ENCODE results near the gene TLCD2.
"Not testable (repeated sequence)": the region's sequence is repeated elsewhere in the genome, so short reads cannot be mapped to it uniquely, and the experiment has no call there.

TLCD2 gene

GRCh38 chr17:1714980-1715802 is 5.0 kb upstream of the TLCD2 start:
- Histone ChIP-seq H3K4me3 (ENCODE audit: low read depth, low read length) (peak overlapping the region; percentile 77), H3K36me3 (ENCODE audit: control insufficient read depth, insufficient read depth, low read length) (peaks cover 19% of the 10 kb centered on the region), H3K4me1 (ENCODE audit: control insufficient read depth, insufficient read depth, low read length) (peaks cover 23% of the 10 kb centered on the region), H3K27me3 (ENCODE audit: control insufficient read depth, insufficient read depth, low read length) (peaks cover 4% of the 10 kb centered on the region), H3K9me3 (ENCODE audit: control insufficient read depth, insufficient read depth, low read depth, low read length) (no peaks in the 10 kb centered on the region), H3K9ac (ENCODE audit: low read length) (peak overlapping the region; percentile 71), H3K27ac (ENCODE audit: low read depth, low read length) (peak overlapping the region; percentile 37; the same call in 1 of the 2 replicates)

- peak overlapping the region; percentile 71 for H3K9ac ChIP-seq (ENCODE audit: low read length)
These were observed 4.3 kb upstream of the TLCD2 start for GRCh38 chr17:1714427-1714979.

GRCh38 chr17:1713878-1714426 is 3.8 kb upstream of the TLCD2 start:
- H3K27ac ChIP-seq (ENCODE audit: low read depth, low read length): peak overlapping the region; percentile 27; the same call in 1 of the 2 replicates
- no peaks in the 10 kb centered on the region for H3K9me3 ChIP-seq (ENCODE audit: control insufficient read depth, insufficient read depth, low read depth, low read length)
- peak overlapping the region; percentile 68 for H3K9ac ChIP-seq (ENCODE audit: low read length)
- peaks cover 23% of the 10 kb centered on the region for H3K4me1 ChIP-seq (ENCODE audit: control insufficient read depth, insufficient read depth, low read length)
- H3K36me3 ChIP-seq (ENCODE audit: control insufficient read depth, insufficient read depth, low read length): peaks cover 19% of the 10 kb centered on the region
- H3K27me3 ChIP-seq (ENCODE audit: control insufficient read depth, insufficient read depth, low read length): peaks cover 4% of the 10 kb centered on the region
- H3K4me3 ChIP-seq (ENCODE audit: low read depth, low read length): peak overlapping the region; percentile 77

More at GRCh38 chr17:1714427-1714979, 4.3 kb upstream of the TLCD2 start:
- H3K4me1 ChIP-seq (ENCODE audit: control insufficient read depth, insufficient read depth, low read length): peaks cover 23% of the 10 kb centered on the region
- H3K27me3 ChIP-seq (ENCODE audit: control insufficient read depth, insufficient read depth, low read length): peaks cover 4% of the 10 kb centered on the region
- peak overlapping the region; percentile 77 for H3K4me3 ChIP-seq (ENCODE audit: low read depth, low read length)
- peaks cover 19% of the 10 kb centered on the region for H3K36me3 ChIP-seq (ENCODE audit: control insufficient read depth, insufficient read depth, low read length)
- no peaks in the 10 kb centered on the region for H3K9me3 ChIP-seq (ENCODE audit: control insufficient read depth, insufficient read depth, low read depth, low read length)
- H3K27ac ChIP-seq (ENCODE audit: low read depth, low read length): peak overlapping the region; percentile 37; the same call in 1 of the 2 replicates

GRCh38 chr17:1713160-1713877 is 3.1 kb upstream of the TLCD2 start:
- Histone ChIP-seq H3K9ac (ENCODE audit: low read length) (no peak overlapping the region), H3K9me3 (ENCODE audit: control insufficient read depth, insufficient read depth, low read depth, low read length) (no peaks in the 10 kb centered on the region), H3K4me3 (ENCODE audit: low read depth, low read length) (peak overlapping the region; percentile 77), H3K4me1 (ENCODE audit: control insufficient read depth, insufficient read depth, low read length) (peaks cover 23% of the 10 kb centered on the region), H3K27me3 (ENCODE audit: control insufficient read depth, insufficient read depth, low read length) (peaks cover 4% of the 10 kb centered on the region), H3K36me3 (ENCODE audit: control insufficient read depth, insufficient read depth, low read length) (peaks cover 19% of the 10 kb centered on the region), H3K27ac (ENCODE audit: low read depth, low read length) (no peak overlapping the region)

GRCh38 chr17:1712271-1712670 is 2.1 kb upstream of the TLCD2 start:
- Histone ChIP-seq H3K4me3 (ENCODE audit: low read depth, low read length) (no peak overlapping the region), H3K9me3 (ENCODE audit: control insufficient read depth, insufficient read depth, low read depth, low read length) (no peaks in the 10 kb centered on the region), H3K27ac (ENCODE audit: low read depth, low read length) (no peak overlapping the region), H3K4me1 (ENCODE audit: control insufficient read depth, insufficient read depth, low read length) (peaks cover 19% of the 10 kb centered on the region), H3K27me3 (ENCODE audit: control insufficient read depth, insufficient read depth, low read length) (peaks cover 4% of the 10 kb centered on the region), H3K36me3 (ENCODE audit: control insufficient read depth, insufficient read depth, low read length) (peaks cover 19% of the 10 kb centered on the region), H3K9ac (ENCODE audit: low read length) (no peak overlapping the region)

- Histone ChIP-seq H3K4me3 (ENCODE audit: low read depth, low read length) (no peak overlapping the region), H3K36me3 (ENCODE audit: control insufficient read depth, insufficient read depth, low read length) (peaks cover 19% of the 10 kb centered on the region), H3K9ac (ENCODE audit: low read length) (no peak overlapping the region), H3K9me3 (ENCODE audit: control insufficient read depth, insufficient read depth, low read depth, low read length) (no peaks in the 10 kb centered on the region), H3K27me3 (ENCODE audit: control insufficient read depth, insufficient read depth, low read length) (peaks cover 4% of the 10 kb centered on the region), H3K27ac (ENCODE audit: low read depth, low read length) (no peak overlapping the region), H3K4me1 (ENCODE audit: control insufficient read depth, insufficient read depth, low read length) (peaks cover 19% of the 10 kb centered on the region)
These were observed 1.6 kb upstream of the TLCD2 start for GRCh38 chr17:1711804-1712203.

- Histone ChIP-seq H3K36me3 (ENCODE audit: control insufficient read depth, insufficient read depth, low read length) (peaks cover 19% of the 10 kb centered on the region), H3K4me1 (ENCODE audit: control insufficient read depth, insufficient read depth, low read length) (peaks cover 19% of the 10 kb centered on the region), H3K27ac (ENCODE audit: low read depth, low read length) (no peak overlapping the region), H3K9me3 (ENCODE audit: control insufficient read depth, insufficient read depth, low read depth, low read length) (no peaks in the 10 kb centered on the region), H3K4me3 (ENCODE audit: low read depth, low read length) (peak overlapping the region; percentile 87), H3K9ac (ENCODE audit: low read length) (peak overlapping the region; percentile 68), H3K27me3 (ENCODE audit: control insufficient read depth, insufficient read depth, low read length) (peaks cover 4% of the 10 kb centered on the region)
These were observed 803 bp upstream of the TLCD2 start for GRCh38 chr17:1710807-1711553.

GRCh38 chr17:1709403-1709951 is 700 bp downstream of the TLCD2 start:
- no peak overlapping the region for H3K27ac ChIP-seq (ENCODE audit: low read depth, low read length)
- H3K27me3 ChIP-seq (ENCODE audit: control insufficient read depth, insufficient read depth, low read length): peaks cover 4% of the 10 kb centered on the region
- no peak overlapping the region for H3K9ac ChIP-seq (ENCODE audit: low read length)

GRCh38 chr17:1708791-1709346 is 1.3 kb downstream of the TLCD2 start:
- H3K27ac ChIP-seq (ENCODE audit: low read depth, low read length); H3K9ac ChIP-seq (ENCODE audit: low read length); H3K27me3 ChIP-seq (ENCODE audit: control insufficient read depth, insufficient read depth, low read length); H3K9me3 ChIP-seq (ENCODE audit: control insufficient read depth, insufficient read depth, low read depth, low read length); H3K4me3 ChIP-seq (ENCODE audit: low read depth, low read length): not testable (repeated sequence)
- H3K4me1 ChIP-seq (ENCODE audit: control insufficient read depth, insufficient read depth, low read length): peaks cover 12% of the 10 kb centered on the region
- peaks cover 19% of the 10 kb centered on the region for H3K36me3 ChIP-seq (ENCODE audit: control insufficient read depth, insufficient read depth, low read length)

More at GRCh38 chr17:1709403-1709951, 700 bp downstream of the TLCD2 start:
- Histone ChIP-seq H3K4me3 (ENCODE audit: low read depth, low read length) (peak overlapping the region; percentile 87), H3K9me3 (ENCODE audit: control insufficient read depth, insufficient read depth, low read depth, low read length) (no peaks in the 10 kb centered on the region), H3K36me3 (ENCODE audit: control insufficient read depth, insufficient read depth, low read length) (peaks cover 19% of the 10 kb centered on the region), H3K4me1 (ENCODE audit: control insufficient read depth, insufficient read depth, low read length) (peaks cover 15% of the 10 kb centered on the region)

GRCh38 chr17:1707107-1707506 is 3.1 kb downstream of the TLCD2 start:
- Histone ChIP-seq H3K36me3 (ENCODE audit: control insufficient read depth, insufficient read depth, low read length) (peaks cover 4% of the 10 kb centered on the region; the same call in 1 of the 2 replicates), H3K4me3 (ENCODE audit: low read depth, low read length) (no peak overlapping the region), H3K27ac (ENCODE audit: low read depth, low read length) (no peak overlapping the region), H3K4me1 (ENCODE audit: control insufficient read depth, insufficient read depth, low read length) (peaks cover 4% of the 10 kb centered on the region), H3K27me3 (ENCODE audit: control insufficient read depth, insufficient read depth, low read length) (peaks cover 4% of the 10 kb centered on the region), H3K9me3 (ENCODE audit: control insufficient read depth, insufficient read depth, low read depth, low read length) (no peaks in the 10 kb centered on the region), H3K9ac (ENCODE audit: low read length) (no peak overlapping the region)
